HG03469 (cell line): ENCODE measurements around the gene KDM4C.

Experiments
- ATAC-seq: cut with Tn5 transposase; IDR thresholded peaks from one replicate; pipeline ENCODE4 v1.9.1; 2021; ENCODE audit warnings: mild to moderate bottlenecking, moderate library complexity, moderate number of reproducible peaks; ENCODE audit not compliant: unreplicated experiment

KDM4C gene

DNA sequence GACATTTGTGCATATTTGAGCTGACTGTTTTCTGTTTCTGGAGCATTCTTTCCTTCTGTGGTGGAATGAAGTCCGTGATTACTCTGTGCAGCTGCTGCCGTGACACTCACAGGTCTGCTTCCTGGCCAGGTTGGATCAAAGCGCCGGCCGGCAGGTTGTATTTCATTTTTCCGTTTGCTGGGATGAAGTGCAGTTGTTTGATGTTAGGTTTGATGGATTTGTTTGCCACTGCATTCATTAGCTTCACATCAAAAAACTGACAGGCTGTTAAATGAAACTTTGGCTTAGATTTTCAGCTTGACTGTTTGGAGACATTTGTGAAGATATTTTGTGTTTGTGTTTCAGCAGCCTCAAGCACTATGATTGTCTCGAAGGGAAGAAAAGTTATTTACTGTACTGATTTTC is 140.1 kb downstream of the KDM4C start:
- no peak for ATAC-seq

- ATAC-seq = no peak
Observed at GRCh38 chr9:6899274-6899673, 141.5 kb downstream of the KDM4C start.

DNA sequence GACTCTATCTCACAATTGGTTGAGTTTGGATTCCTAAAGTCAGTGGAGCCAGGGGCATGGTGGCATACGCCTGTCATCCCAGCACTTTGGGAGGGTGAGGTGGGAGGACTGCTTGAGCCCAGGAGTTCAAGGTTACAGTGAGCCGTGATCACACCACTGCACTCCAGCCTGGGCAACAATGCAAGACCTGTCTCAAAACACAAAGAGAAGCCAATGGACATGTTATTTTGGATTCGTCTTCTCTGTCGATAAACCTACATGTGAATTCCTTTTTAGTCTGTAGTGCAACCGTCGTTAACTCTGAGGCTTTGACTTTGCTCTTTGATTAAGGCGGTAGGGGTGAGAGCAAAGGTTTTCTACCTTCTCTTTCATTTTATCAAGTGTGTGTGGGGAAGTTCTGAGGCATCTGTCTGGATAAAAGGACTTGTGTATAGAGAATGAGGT is 142.7 kb downstream of the KDM4C start:
- no peak for ATAC-seq

DNA sequence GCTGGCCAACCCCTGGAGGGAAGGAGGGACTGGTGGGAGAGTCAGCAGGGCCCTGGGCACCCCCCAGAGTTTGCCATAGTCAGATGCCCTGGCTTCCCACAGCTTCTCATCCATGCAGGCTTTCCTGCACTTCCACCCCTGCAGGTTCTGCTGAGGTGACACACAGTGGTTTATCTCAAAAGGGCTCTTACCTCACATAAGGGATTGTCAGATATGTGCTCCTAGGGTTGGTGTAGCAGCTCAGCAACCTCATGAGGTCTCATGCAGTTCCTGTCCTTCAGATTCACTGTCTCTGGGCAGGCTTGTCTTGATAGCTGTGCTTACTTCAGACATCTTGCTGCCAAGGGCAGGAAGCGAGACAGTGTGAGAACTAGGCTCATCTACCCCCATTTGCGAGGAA is 143.4 kb downstream of the KDM4C start:
- ATAC-seq = no peak

- ATAC-seq = no peak
Observed at GRCh38 chr9:6902423-6902822, 144.7 kb downstream of the KDM4C start.

DNA sequence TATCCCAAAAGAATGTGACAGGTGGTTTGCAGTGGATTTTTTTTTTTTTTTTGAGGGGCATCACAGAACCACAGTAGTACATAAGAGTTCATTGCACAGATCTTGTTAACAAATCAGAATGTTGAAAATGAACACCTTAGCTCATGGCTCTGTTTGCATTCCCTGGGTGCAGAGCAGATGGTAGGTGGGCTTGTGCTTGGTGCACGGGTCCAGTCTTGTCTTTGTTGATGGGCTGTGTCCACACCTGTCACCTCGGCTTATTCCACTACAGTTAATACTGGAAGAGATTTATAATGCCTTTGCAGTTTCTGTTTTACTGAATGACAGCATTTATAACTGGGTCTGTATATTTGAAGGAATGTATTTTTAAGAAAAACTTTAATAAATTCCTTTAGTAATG is 146.6 kb downstream of the KDM4C start:
- ATAC-seq = no peak

GRCh38 chr9:6905850-6906375 is 148.1 kb downstream of the KDM4C start:
- ATAC-seq = no peak

GRCh38 chr9:6907772-6908381 is 150.1 kb downstream of the KDM4C start:
- ATAC-seq = no peak

GRCh38 chr9:6909181-6909580 is 151.4 kb downstream of the KDM4C start:
- no peak for ATAC-seq

DNA sequence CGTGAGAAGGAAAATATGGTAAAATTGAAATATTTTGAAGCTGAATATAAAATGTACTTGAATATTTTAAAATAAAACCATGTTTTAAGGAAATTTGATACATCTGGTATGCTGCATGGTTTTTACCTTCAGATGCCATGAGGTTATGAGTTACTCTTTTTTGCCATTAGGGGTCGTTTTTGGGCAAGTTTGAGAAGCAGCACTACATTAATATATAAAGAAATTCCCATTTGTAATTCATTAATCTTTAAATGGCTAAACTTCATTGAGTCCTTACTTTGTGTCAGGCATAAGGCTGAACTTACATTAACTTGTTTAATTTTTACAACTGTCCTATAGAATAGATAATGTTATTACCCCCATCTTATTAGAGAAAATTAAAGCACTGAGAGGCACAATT is 152.3 kb downstream of the KDM4C start:
- no peak for ATAC-seq

GRCh38 chr9:6910497-6910896 is 152.7 kb downstream of the KDM4C start:
- ATAC-seq = no peak

DNA sequence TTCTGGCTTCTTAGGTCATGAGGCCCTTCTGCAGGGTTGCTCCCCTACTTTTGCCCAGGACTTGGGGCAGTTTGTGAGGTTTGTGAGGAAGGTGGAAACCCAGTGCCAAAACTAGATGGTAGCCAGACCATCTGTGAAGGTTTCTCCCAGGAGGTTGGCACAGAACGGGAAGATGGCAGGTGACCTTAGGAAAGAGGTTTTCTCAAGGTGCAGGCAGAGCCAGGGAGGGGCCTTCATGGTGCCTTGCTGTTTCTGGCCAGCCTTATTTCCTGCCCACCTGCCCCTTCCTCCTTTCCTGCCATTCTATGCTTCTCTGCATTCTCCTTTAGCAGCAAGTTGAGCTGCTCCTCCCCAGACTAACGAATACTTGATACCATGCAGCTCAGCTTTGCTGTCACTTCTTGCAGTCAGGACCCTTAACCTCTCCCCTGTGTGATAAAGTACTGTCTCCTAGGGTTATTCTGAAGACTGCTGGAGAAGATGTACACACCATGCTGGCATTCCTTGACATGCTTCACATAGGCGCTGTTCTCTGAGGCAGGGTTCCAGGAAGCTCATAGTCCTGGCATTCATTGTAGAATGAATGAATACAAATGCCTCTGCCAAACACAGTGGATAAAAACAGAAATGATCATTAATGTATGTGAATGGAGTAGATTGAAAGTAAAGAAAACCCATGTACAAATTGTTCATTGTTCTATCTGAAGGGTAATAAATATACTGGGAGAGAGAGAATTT is 154.3 kb downstream of the KDM4C start:
- ATAC-seq = no peak

DNA sequence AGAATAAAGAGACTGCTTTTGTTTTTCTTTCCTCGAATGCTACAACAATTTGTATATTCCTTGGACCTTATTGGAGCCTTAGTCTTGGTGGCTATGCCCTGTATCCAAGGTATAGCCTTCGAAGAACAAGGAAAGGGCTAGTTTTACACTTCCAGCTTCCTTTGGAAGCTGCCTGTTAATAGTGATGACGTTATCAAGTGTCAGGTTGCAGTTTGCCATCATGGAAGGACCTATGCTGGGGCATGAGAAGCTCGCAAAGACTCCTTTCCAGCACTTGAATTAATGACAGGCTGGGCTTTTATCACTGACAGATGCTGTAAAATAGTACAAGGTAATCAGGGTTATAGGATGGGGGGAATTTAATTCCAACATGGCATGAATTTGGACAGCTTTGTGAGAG is 157.9 kb downstream of the KDM4C start:
- no peak for ATAC-seq

DNA sequence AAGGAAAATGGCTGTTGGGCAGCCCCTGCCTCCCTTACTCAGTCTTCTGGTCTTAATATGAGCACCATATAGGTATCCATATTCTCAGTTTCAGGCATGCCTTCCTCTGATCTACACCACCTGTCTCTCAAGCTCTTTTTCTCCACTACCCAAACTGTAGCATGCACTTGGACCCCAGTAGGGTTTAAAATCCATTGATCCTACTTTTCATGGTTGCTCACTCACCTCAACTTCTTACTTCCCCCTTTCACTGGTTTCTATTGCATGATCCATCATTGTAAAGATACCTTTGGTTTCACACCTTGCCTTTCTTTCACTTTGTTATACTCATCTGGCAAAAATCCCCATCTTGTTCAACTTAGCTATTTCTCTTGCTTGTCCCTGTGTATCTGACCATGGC is 159.4 kb downstream of the KDM4C start:
- ATAC-seq = peak; percentile 92

- no peak for ATAC-seq
Observed at GRCh38 chr9:6920041-6920440, 162.3 kb downstream of the KDM4C start.

GRCh38 chr9:6921315-6921714 is 163.5 kb downstream of the KDM4C start:
- no peak for ATAC-seq

- no peak for ATAC-seq
Observed at GRCh38 chr9:6922124-6922676, 164.4 kb downstream of the KDM4C start.

- no peak for ATAC-seq
Observed at GRCh38 chr9:6922680-6923079, 164.9 kb downstream of the KDM4C start.

GRCh38 chr9:6923086-6923485 is 165.3 kb downstream of the KDM4C start:
- ATAC-seq = no peak

DNA sequence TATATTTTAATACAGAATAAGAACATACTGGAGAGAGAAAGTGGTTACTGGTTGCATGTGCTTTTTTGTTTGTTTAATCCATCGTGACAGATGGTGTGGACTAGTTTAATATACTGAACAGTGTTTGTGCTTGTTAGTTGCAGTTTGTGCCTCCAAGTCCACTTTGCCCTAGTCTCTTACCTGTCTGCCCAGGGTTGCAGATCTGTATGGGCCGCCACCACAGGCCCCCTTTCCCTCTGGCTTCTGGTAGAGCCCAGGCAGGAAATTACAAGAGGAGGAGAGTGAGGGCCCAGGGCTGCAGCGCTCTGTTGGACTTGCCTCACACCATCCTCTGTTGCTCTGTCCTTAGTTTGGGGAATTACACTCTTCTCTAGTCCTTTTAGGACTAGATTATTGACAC is 166.4 kb downstream of the KDM4C start:
- no peak for ATAC-seq

DNA sequence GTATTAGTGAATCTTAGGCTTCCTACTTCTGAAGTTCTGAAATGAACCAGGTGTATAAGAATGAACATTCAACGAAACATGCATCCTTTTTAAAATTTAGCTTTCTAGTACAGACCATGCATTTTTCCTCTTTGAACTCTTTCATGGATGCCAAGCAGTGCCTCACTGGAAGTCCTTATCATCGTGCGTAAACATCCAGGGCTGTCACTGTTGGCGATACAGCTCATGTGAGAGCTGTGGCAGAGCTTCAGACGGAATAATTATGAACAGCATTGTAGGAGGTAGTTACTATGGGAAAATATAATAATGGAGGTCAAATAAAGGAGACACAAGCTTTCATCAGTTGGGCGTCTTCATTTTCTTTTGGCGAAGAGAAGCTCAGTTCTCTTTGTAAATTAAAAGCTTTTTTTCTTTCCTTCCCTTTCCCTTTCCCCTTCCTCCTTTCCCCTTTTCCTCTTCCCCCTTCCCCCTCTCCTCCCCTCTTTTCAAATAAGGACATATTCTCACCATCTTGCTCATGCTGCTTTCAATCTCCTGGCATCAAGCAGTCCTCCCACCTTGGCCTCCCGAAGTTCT is 167.3 kb downstream of the KDM4C start:
- no peak for ATAC-seq

- ATAC-seq = no peak
Observed at GRCh38 chr9:6925836-6926235, 168.1 kb downstream of the KDM4C start.
